HG03558 (cell line): Measurements from ENCODE around the gene HEATR3.

Experiments used
- ATAC-seq: cut with Tn5 transposase; IDR thresholded peaks from one replicate; pipeline ENCODE4 v1.9.1; 2021; ENCODE audit warnings: moderate number of reproducible peaks; ENCODE audit not compliant: unreplicated experiment; ENCODE audit errors: extremely low read depth

Gene HEATR3

GRCh38 chr16:50050802-50051201 is 15.0 kb upstream of the HEATR3 start:
- no peak for ATAC-seq

GRCh38 chr16:50056226-50056625 is 9.5 kb upstream of the HEATR3 start:
- no peak for ATAC-seq

- ATAC-seq = no peak
These were observed 7.5 kb upstream of the HEATR3 start for GRCh38 chr16:50058091-50058771.

- ATAC-seq = no peak
These were observed 6.7 kb upstream of the HEATR3 start for GRCh38 chr16:50059111-50059510.

GRCh38 chr16:50059669-50060068 is 6.1 kb upstream of the HEATR3 start:
- no peak for ATAC-seq

- ATAC-seq = no peak
These were observed 4.4 kb upstream of the HEATR3 start for GRCh38 chr16:50061326-50061725.

- no peak for ATAC-seq
These were observed 538 bp upstream of the HEATR3 start for GRCh38 chr16:50065241-50065623.

GRCh38 chr16:50066482-50067289 is 916 bp downstream of the HEATR3 start:
- ATAC-seq = no peak

- no peak for ATAC-seq
These were observed 1.6 kb downstream of the HEATR3 start for GRCh38 chr16:50067290-50067853.

GRCh38 chr16:50068550-50068949 is 2.8 kb downstream of the HEATR3 start:
- ATAC-seq = no peak

GRCh38 chr16:50069060-50069459 is 3.3 kb downstream of the HEATR3 start:
- no peak for ATAC-seq

GRCh38 chr16:50071075-50071671 is 5.4 kb downstream of the HEATR3 start:
- no peak for ATAC-seq

- ATAC-seq = no peak
These were observed 7.0 kb downstream of the HEATR3 start for GRCh38 chr16:50072730-50073129.

- ATAC-seq = no peak
These were observed 13.8 kb downstream of the HEATR3 start for GRCh38 chr16:50079397-50080140.

- no peak for ATAC-seq
These were observed 15.8 kb downstream of the HEATR3 start for GRCh38 chr16:50081428-50082018.

- no peak for ATAC-seq
These were observed 18.2 kb downstream of the HEATR3 start for GRCh38 chr16:50083996-50084395.

GRCh38 chr16:50086176-50086575 is 20.4 kb downstream of the HEATR3 start:
- ATAC-seq = no peak

GRCh38 chr16:50088302-50088701 is 22.5 kb downstream of the HEATR3 start:
- ATAC-seq = no peak

- no peak for ATAC-seq
These were observed 27.1 kb downstream of the HEATR3 start for GRCh38 chr16:50092891-50093290.
